ENCODE results near the gene DCAF4L1.
A peak's percentile ranks its signal among the peaks of the same experiment; 100 is the strongest.

Gene DCAF4L1, protein sequence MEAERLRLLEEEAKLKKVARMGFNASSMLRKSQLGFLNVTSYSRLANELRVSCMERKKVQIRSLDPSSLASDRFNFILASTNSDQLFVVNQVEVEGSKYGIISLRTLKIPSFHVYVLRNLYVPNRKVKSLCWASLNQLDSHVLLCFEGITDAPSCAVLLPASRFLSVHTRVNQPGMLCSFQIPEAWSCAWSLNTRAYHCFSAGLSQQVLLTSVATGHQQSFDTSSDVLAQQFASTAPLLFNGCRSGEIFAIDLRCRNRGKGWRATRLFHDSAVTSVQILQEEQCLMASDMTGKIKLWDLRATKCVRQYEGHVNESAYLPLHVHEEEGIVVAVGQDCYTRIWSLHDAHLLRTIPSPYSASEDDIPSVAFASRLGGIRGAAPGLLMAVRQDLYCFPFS

DNA sequence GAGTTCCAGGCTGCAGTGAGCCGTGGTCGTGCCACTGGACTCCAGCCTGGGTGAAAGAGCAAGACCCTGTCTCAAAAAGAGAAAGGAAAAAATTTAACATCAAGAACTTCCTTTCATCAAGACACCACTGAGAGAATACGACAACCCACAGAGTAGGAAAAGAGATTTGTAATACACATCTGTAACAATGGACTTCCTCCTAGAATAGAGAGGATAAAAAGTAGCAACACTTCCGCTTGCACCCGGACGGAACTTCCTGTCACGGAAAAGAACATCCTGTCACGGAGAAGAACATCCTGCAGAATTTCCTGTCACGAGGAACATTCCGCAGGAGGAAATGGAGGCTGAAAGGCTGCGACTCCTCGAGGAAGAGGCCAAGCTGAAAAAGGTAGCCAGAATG, at the start of gene DCAF4L1:
DCAF4L1 (plus strand) TSS at position 301 of the 400 bp plus-strand sequence; CDS start at position 338, 37 bp downstream.
- no peak for DNase-seq (ENCODE audit: low read depth)

DNA sequence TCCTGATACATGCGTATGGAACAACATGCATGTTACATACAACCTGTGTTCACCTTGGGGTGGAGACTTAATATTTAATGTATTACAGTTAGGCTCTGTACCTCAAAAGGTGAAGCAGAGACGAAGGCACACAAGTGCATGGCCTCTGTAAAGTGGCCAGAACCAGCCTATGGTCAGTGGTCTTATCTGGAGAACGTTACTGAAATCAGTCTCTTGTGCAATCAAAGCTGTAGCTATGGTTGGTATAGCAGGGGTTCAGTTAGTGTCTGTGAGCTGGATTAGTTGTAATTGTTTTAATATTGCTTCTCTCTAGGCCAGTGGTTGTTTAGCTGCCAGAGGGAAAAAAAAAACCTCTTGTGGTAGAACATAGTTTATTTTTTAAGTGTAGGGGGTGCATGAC, 48.6 kb upstream of the DCAF4L1 start:
- DNase-seq (ENCODE audit: low read depth), result no peak

- no peak for DNase-seq (ENCODE audit: low read depth)
These were observed 47.5 kb upstream of the DCAF4L1 start for GRCh38 chr4:41933997-41934503.

DNA sequence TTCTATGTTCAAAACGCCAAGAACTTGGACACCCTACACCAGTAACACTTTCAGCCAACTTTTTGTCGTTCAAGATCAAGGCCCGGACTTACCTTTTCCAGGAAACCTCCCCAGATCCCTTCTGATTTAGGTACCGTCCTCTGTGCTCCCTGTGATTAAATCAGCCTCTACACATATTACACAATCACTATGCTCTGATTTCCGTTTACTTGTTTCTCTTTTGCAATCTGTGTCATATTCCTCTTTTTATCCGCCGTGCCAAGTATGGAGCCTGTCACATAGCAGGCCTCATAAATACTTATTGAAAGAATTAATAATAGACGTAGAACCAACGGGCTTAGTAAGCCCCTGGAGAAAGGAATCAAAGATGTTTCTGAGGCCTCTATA, 47.0 kb upstream of the DCAF4L1 start:
- DNase-seq (ENCODE audit: low read depth), result no peak

GRCh38 chr4:41934901-41935651, 46.5 kb upstream of the DCAF4L1 start, which contains the start of gene TMEM33:
Gene TMEM33, plus strand, starts transcription at chr4:41935429. Its CDS starts 56 bp downstream, at chr4:41935485.
- peak; percentile 58 for DNase-seq (ENCODE audit: low read depth)

GRCh38 chr4:41935652-41936021, 45.9 kb upstream of the DCAF4L1 start:
- DNase-seq (ENCODE audit: low read depth), result no peak

DNA sequence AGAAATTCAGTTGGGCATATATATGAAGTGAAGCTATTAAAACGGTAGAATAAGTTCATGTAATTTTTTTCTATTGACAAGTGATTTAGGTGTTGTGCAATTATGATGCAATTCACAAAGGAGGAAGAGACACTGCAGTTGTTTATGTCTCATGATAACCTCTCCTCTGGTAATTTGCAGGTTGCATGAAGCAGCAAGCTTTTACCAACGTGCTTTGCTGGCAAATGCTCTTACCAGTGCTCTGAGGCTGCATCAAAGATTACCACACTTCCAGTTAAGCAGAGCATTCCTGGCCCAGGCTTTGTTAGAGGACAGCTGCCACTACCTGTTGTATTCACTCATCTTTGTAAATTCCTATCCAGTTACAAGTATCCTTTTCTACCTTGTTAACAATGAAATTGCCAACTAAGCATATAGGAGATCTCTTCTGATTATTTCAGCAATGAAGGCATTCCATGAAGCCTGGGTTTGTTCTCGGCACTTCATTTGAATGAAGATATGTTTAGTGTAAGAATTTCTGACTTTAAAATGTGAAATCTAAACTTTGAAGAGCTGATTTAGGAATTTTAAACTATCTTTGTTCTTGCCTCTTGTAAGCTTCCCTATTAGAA, 42.4 kb upstream of the DCAF4L1 start:
- no peak for DNase-seq (ENCODE audit: low read depth)

- DNase-seq (ENCODE audit: low read depth), result no peak
These were observed 40.7 kb upstream of the DCAF4L1 start for GRCh38 chr4:41940834-41941233.

GRCh38 chr4:41943506-41943905, 38.0 kb upstream of the DCAF4L1 start:
- no peak for DNase-seq (ENCODE audit: low read depth)

- DNase-seq (ENCODE audit: low read depth), result no peak
These were observed 37.5 kb upstream of the DCAF4L1 start for GRCh38 chr4:41944089-41944488.

- DNase-seq (ENCODE audit: low read depth), result no peak
These were observed 32.0 kb upstream of the DCAF4L1 start for GRCh38 chr4:41949531-41949930.

DNA sequence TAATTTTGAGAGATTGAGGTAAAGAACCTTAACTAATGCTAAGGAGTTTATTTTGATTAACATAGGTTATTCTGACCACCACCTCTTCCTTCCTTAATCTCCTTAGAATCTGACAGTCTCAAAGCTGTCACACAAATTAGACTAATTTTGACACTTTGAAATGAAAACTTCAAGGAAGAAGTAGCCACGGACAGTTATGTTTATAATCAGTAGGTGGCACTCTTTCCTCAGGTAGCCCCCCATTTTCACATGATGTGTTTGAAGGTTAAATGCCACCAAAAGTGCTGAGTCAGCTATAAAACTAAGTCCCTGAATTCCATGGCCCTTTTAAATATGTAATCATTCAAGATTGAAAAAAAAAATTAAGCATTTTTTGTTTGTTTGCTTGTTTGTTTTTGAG, 23.9 kb upstream of the DCAF4L1 start:
- no peak for DNase-seq (ENCODE audit: low read depth)

- DNase-seq (ENCODE audit: low read depth), result no peak
These were observed 18.5 kb upstream of the DCAF4L1 start for GRCh38 chr4:41963105-41963504.

- DNase-seq (ENCODE audit: low read depth), result no peak
These were observed 17.2 kb upstream of the DCAF4L1 start for GRCh38 chr4:41964401-41964800.

GRCh38 chr4:41967392-41967791, 14.2 kb upstream of the DCAF4L1 start:
- no peak for DNase-seq (ENCODE audit: low read depth)

GRCh38 chr4:41969671-41970070, 11.9 kb upstream of the DCAF4L1 start:
- DNase-seq (ENCODE audit: low read depth), result no peak

DNA sequence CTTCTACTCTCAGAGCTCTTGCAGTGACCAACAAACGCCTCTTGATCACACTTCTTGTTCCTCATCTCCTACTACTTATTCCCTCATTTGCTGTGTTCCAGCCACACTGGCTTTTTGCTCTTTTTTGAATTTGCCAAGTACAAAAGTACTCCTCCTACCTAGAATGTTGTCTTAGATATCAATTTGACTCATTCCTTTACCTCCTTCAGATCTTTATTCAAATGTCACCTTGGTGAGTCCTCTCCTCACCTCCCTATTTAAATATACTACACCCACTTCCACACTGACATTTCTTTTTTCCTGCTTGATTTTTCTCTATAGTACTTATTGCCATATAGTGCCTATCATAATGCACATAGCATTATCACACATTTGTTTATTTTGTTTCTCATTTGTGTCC, 6.2 kb upstream of the DCAF4L1 start:
- no peak for DNase-seq (ENCODE audit: low read depth)

DNA sequence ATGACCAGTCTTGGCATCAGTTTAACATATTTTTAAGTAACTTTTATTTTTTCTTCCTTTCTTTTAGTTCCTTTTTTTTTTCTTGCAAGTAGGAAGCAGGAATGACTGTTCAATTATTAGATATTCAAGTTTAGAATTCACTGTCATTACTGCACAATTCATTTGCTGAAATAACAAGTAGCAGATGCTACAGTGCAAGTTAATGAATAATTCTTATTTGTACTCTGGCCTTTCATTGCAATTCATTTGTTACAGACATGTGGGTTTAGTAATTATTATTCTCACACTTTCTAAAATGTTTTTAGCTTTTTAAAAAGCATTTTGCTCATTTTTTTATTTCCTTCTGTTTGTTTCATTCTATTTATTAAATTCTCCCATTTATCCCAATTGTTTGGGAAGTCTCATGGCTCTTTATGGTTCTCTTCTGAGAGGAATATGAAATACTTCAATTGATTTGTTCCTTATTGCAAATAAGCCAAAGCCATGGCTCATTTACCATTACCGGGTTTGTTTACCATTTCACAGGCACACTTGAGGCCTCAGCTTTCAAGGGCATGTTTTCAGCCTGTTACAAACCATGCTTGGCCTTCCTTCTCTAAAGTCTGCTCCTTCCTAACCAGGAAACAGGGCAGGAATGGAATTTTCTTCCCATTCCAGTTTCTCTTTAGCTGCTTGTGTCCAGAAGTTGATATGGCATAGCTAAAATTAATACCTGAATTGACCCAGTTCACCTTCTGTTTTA, 4.6 kb upstream of the DCAF4L1 start:
- DNase-seq (ENCODE audit: low read depth), result no peak

- DNase-seq (ENCODE audit: low read depth), result no peak
These were observed 3.8 kb upstream of the DCAF4L1 start for GRCh38 chr4:41977709-41978108.

- no peak for DNase-seq (ENCODE audit: low read depth)
These were observed 1.2 kb downstream of the DCAF4L1 start for GRCh38 chr4:41982716-41983115.

GRCh38 chr4:41985151-41985550, 3.6 kb downstream of the DCAF4L1 start:
- no peak for DNase-seq (ENCODE audit: low read depth)

DNA sequence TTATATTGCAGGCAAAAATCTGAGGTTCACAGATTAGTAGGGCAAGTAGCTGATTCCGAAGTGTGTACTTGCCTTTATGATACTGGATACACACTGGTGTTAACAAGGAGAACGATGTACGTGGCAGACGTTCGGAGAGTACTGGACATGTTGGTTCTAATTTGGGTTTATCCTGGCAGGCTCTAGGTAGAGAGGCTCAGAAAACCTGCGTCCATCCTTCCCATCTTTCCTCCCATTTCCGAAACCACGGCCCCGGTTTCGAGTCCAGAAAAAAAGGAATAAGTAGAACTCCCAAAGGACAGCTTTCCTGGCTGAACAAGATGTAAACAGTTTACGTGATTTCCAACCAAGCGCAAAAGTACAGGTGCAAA, 8.4 kb downstream of the DCAF4L1 start:
- no peak for DNase-seq (ENCODE audit: low read depth)

All from activated gamma-delta T cell treated with anti-CD3 and anti-CD28 coated beads, Interleukin-2, amount 50 U/mL, for 16 hours (primary cell).